B cell (primary cell): ENCODE data around the gene NTRK2. TPM values are rescaled to one million over a fixed set of nuclear protein-coding genes. Genes with fewer than 3 reads are reported as not detected.

Experiments
- ATAC-seq: fragments of 200-7000 bp; cut with Tn5 transposase; one replicate; pipeline ENCODE4 v1.10.0; 2021; ENCODE audit warnings: low read depth, mild to moderate bottlenecking, moderate number of reproducible peaks, moderate library complexity
- CTCF ChIA-PET: fragments of 350-600 bp; sonication (Branson Sonifier 250); formaldehyde crosslinking; loops from one replicate; lab custom pipeline; 2021; ENCODE audit warnings: antibody characterized with exemption, inconsistent platforms; lab: Charles Lee
- POLR2A ChIA-PET: fragments of 350-600 bp; sonication (Branson Sonifier 250); formaldehyde crosslinking; loops from one replicate; lab custom pipeline; 2021; ENCODE audit warnings: antibody characterized with exemption; lab: Charles Lee
- DNase-seq: peaks from one replicate; pipeline ENCODE4 v3.0.0; 2013
- H2AFZ ChIP-seq: 2 replicates; pipeline ENCODE4 v1.6.1; 2012; ENCODE audit warnings: mild to moderate bottlenecking, low read depth, low read length; ENCODE audit not compliant: insufficient read depth, poor library complexity, severe bottlenecking
- H3K27ac ChIP-seq, 2 donors: 1 replicate in 1 of 2; 2 replicates in 1 of 2; pipeline ENCODE4 v1.5.1; 2012 to 2013; ENCODE audit warnings: low read length in 2 of 2, mild to moderate bottlenecking in 2 of 2, moderate library complexity in 1 of 2
- H3K27me3 ChIP-seq, 4 experiments: fragments of 200-600 bp in 1 of 4; sonication (generic) in 1 of 4; replicated peaks in 1 of 4; 1 replicate in 2 of 4; 2 replicates in 2 of 4; pipeline versions ENCODE4 v1.6.1 to v1.7.0; 2013 to 2016; ENCODE audit warnings: low read length in 3 of 4, mild to moderate bottlenecking in 2 of 4, mixed read lengths in 1 of 4, moderate library complexity in 1 of 4; ENCODE audit not compliant: insufficient read depth in 4 of 4, control insufficient read depth in 3 of 4; ENCODE audit errors: control extremely low read depth in 1 of 4
- H3K36me3 ChIP-seq, 2 experiments: replicated peaks in 1 of 2; 1 replicate in 1 of 2; 2 replicates in 1 of 2; pipeline versions ENCODE4 v1.6.1 to v1.7.1; 2013; ENCODE audit warnings: low read length in 1 of 2; ENCODE audit not compliant: insufficient read depth in 2 of 2, control insufficient read depth in 1 of 2; ENCODE audit errors: control extremely low read depth in 1 of 2, extremely low read depth in 1 of 2
- H3K4me1 ChIP-seq, 2 donors: fragments of 200-600 bp in 1 of 2; sonication (generic) in 1 of 2; 1 replicate in 1 of 2; 2 replicates in 1 of 2; pipeline versions ENCODE4 v1.5.1 to v1.6.1; 2013 to 2017; ENCODE audit warnings: low read length in 2 of 2; ENCODE audit not compliant: control insufficient read depth in 2 of 2, insufficient read depth in 2 of 2
- H3K4me2 ChIP-seq: replicated peaks from 2 replicates; pipeline ENCODE3; 2012; ENCODE audit warnings: mild to moderate bottlenecking, low read depth, low read length; ENCODE audit not compliant: poor library complexity, severe bottlenecking
- H3K4me3 ChIP-seq, 5 experiments: fragments of 200-600 bp in 1 of 5; sonication (generic) in 1 of 5; 1 replicate in 3 of 5; 2 replicates in 2 of 5; pipeline versions ENCODE4 v1.5.1 to v1.7.0; 2011 to 2016; ENCODE audit warnings: low read length in 4 of 5, mild to moderate bottlenecking in 4 of 5, low read depth in 2 of 5, control low read depth in 1 of 5, moderate library complexity in 1 of 5; ENCODE audit not compliant: insufficient read depth in 1 of 5; ENCODE audit errors: control extremely low read depth in 1 of 5, extremely low read depth in 1 of 5
- H3K79me2 ChIP-seq: fragments of 200-600 bp; sonication (generic); one replicate; pipeline ENCODE4 v1.6.0; 2016; ENCODE audit warnings: low read length; ENCODE audit not compliant: control insufficient read depth, insufficient read depth
- H3K9ac ChIP-seq: fragments of 200-600 bp; sonication (generic); 2 replicates; pipeline ENCODE4 v1.6.1; 2017; ENCODE audit warnings: mild to moderate bottlenecking, low read length, moderate library complexity
- H3K9me3 ChIP-seq, 3 donors: one replicate each; pipeline versions ENCODE4 v1.6.1 to v1.7.1; 2013; ENCODE audit warnings: low read length in 2 of 3; ENCODE audit not compliant: control insufficient read depth in 2 of 3, insufficient read depth in 1 of 3; ENCODE audit errors: control extremely low read depth in 1 of 3
- H4K20me1 ChIP-seq: 2 replicates; pipeline ENCODE4 v1.6.0; 2012; ENCODE audit warnings: mild to moderate bottlenecking, low read length; ENCODE audit not compliant: insufficient read depth, control insufficient read depth, poor library complexity, severe bottlenecking
- H3K27ac Mint-ChIP-seq: one replicate; pipeline ENCODE4 v1.8.0; 2021; ENCODE audit warnings: mixed read lengths
- H3K27me3 Mint-ChIP-seq: one replicate; pipeline ENCODE4 v1.8.0; 2021; ENCODE audit warnings: mixed read lengths
- H3K4me1 Mint-ChIP-seq: one replicate; pipeline ENCODE4 v1.8.0; 2021; ENCODE audit warnings: mixed read lengths
- H3K4me3 Mint-ChIP-seq: one replicate; pipeline ENCODE4 v1.8.0; 2021; ENCODE audit warnings: mixed read lengths
- H3K9me3 Mint-ChIP-seq: one replicate; pipeline ENCODE4 v1.8.0; 2022; ENCODE audit warnings: mixed read lengths; ENCODE audit not compliant: insufficient read depth
- EZH2 ChIP-seq: IDR thresholded peaks from 2 replicates; pipeline ENCODE4 v1.6.1; 2012; ENCODE audit warnings: borderline replicate concordance, low read depth, mild to moderate bottlenecking, moderate library complexity, low read length; ENCODE audit not compliant: insufficient read depth, poor library complexity, severe bottlenecking
- WGBS: methylation state at CpG from one replicate; pipeline ENCODE4 v1.1.5; 2013; ENCODE audit warnings: missing lambda C conversion rate; ENCODE audit not compliant: insufficient coverage; 5-methylcytosine and 5-hydroxymethylcytosine counted together
- intact Hi-C: fragments of 100-400 bp; cut with micrococcal nuclease; formaldehyde crosslinking; loops from one replicate; pipeline ENCODE4 v1.10.0; 2022
- polyA plus RNA-seq: library from polyadenylated mRNA; depleted of rRNA; stranded (reverse); fragments of >200 nt; gene quantifications from 2 replicates; pipeline ENCODE4 v1.2.3, GENCODE V29; 2012
- total RNA-seq, 2 donors: library from RNA; stranded (reverse); fragments of 120-200 nt in 1 of 2; gene quantifications; 1 replicate in 1 of 2; 2 replicates in 1 of 2; pipeline versions ENCODE4 v1.2.3 to v1.2.4, GENCODE V29; 2013 to 2022
- TF ChIP-seq, protein P1 (sequence below): fragments of 200-600 bp; IDR thresholded peaks from one replicate; pipeline ENCODE4 v1.8.0; 2022; ENCODE audit warnings: antibody characterized with exemption, mild to moderate bottlenecking

Gene NTRK2
- total and polyA plus RNA-seq, 2 donors (not counting 1 experiment from before 2014, with no cell fraction given): 0.03 to 0.10 TPM

DNA sequence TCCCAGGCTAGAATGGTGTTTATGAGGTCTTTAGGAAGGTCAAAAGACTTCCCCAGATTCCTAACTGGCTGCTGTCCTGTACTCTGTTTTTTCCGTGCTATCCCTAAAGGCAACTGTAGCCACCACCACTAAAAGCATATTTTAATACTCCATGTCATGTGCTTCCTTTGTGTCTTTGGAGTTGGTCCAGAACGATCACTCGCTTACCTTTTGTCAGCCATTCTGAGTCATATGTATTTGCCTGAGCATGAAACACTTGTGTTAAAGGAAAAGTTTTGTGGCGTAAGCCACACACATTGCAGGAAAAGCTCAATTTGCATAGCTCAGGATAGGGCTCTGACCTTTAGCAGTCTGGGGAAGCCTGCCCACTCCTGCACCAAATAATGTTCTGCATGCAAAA lies 299.6 kb downstream of the NTRK2 start:
- no peaks in the 10 kb centered on the region for H3K9me3 Mint-ChIP-seq
- DNase-seq: no peak
- Histone ChIP-seq H3K9me3 (no peaks in the 10 kb centered on the region), H3K4me1 (no peaks in the 10 kb centered on the region), H3K4me3 (no peak overlapping the region), H3K27me3 (peaks cover 0 to 2% (median 0%) of the 10 kb centered on the region in 4 experiments), H3K36me3 (no peaks in the 10 kb centered on the region), H3K4me2 (no peak overlapping the region), H2AFZ (no peak overlapping the region), H3K27ac (no peak overlapping the region), H3K9ac (no peak overlapping the region), H3K79me2 (no peaks in the 10 kb centered on the region), H4K20me1 (no peaks in the 10 kb centered on the region)
- intact Hi-C loops: no loop called here
- no peak for ATAC-seq
- H3K4me3 Mint-ChIP-seq: no peak overlapping the region
- CTCF ChIA-PET: no interaction called here
- POLR2A ChIA-PET: no interaction called here
- no peak overlapping the region for H3K27ac Mint-ChIP-seq
- no peaks in the 10 kb centered on the region for H3K4me1 Mint-ChIP-seq
- TF ChIP-seq EZH2: no peak
- TF ChIP-seq, protein P1, sequence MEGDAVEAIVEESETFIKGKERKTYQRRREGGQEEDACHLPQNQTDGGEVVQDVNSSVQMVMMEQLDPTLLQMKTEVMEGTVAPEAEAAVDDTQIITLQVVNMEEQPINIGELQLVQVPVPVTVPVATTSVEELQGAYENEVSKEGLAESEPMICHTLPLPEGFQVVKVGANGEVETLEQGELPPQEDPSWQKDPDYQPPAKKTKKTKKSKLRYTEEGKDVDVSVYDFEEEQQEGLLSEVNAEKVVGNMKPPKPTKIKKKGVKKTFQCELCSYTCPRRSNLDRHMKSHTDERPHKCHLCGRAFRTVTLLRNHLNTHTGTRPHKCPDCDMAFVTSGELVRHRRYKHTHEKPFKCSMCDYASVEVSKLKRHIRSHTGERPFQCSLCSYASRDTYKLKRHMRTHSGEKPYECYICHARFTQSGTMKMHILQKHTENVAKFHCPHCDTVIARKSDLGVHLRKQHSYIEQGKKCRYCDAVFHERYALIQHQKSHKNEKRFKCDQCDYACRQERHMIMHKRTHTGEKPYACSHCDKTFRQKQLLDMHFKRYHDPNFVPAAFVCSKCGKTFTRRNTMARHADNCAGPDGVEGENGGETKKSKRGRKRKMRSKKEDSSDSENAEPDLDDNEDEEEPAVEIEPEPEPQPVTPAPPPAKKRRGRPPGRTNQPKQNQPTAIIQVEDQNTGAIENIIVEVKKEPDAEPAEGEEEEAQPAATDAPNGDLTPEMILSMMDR: no peak
- 72% methylated on average over 2 of the region's 4 CpGs for WGBS
- peaks cover 18% of the 10 kb centered on the region for H3K27me3 Mint-ChIP-seq

DNA sequence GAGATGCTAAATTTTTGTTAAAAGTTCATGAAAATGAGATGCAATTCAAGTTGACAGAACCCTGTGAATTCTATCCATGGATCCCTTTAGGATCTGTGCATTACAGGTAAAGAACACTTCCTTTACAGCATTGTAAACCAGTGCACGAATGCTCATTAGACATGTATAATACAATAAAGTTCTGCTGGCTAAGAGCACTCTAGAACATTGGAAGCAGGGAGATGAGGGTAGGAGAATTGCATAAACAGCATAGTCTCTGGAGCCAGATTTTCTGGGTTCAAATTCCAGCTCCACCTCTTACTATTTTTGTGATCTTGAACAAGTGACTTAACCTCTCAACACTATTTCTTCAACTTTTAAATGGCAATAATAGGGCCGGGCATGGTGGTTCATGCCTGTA lies 300.2 kb downstream of the NTRK2 start:
- no peak overlapping the region for H3K4me3 ChIP-seq
- no peaks in the 10 kb centered on the region for H3K9me3 Mint-ChIP-seq
- no CpG with 5 or more reads among the region's 2 CpGs for WGBS
- CTCF ChIA-PET: no interaction called here
- H3K36me3 ChIP-seq: no peaks in the 10 kb centered on the region
- no peaks in the 10 kb centered on the region for H3K4me1 ChIP-seq
- H3K27ac Mint-ChIP-seq: no peak overlapping the region
- H3K4me1 Mint-ChIP-seq: no peaks in the 10 kb centered on the region
- H3K4me3 Mint-ChIP-seq: no peak overlapping the region
- TF ChIP-seq EZH2: no peak
- TF ChIP-seq, protein P1: no peak
- H3K4me2 ChIP-seq: no peak overlapping the region
- H3K9ac ChIP-seq: no peak overlapping the region
- ATAC-seq (no peak), DNase-seq (no peak)
- peaks cover 18% of the 10 kb centered on the region for H3K27me3 Mint-ChIP-seq
- POLR2A ChIA-PET: no interaction called here
- no peaks in the 10 kb centered on the region for H3K79me2 ChIP-seq
- H4K20me1 ChIP-seq: no peaks in the 10 kb centered on the region
- peaks cover 0 to 2% (median 0%) of the 10 kb centered on the region in 4 experiments for H3K27me3 ChIP-seq
- no peak overlapping the region for H3K27ac ChIP-seq
- H3K9me3 ChIP-seq: peaks cover 0 to 2% (median 0%) of the 10 kb centered on the region in 3 donors
- intact Hi-C loops: no loop called here
- H2AFZ ChIP-seq: no peak overlapping the region
